ENCODE results near the gene RSPO3.

DNA sequence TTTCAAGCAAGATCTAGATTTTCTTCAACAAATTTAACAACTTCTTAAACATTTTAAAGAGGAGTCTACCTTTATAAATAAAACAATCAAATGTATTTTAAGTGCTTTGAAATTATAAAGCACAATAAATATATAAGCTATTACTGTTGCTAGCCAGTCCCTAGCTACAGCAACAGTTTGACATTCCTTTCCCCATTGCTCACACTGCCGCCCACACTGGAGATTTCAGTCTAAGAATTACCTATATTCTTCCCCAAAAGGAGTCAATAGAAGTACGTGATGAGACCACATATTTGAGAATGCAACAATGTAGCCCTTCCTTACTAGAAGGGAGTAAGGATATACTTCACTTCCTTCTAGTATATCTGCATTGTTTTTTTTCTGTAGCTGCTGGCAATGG, 82.8 kb downstream of the RSPO3 start:
- TF ChIP-seq, protein P1, sequence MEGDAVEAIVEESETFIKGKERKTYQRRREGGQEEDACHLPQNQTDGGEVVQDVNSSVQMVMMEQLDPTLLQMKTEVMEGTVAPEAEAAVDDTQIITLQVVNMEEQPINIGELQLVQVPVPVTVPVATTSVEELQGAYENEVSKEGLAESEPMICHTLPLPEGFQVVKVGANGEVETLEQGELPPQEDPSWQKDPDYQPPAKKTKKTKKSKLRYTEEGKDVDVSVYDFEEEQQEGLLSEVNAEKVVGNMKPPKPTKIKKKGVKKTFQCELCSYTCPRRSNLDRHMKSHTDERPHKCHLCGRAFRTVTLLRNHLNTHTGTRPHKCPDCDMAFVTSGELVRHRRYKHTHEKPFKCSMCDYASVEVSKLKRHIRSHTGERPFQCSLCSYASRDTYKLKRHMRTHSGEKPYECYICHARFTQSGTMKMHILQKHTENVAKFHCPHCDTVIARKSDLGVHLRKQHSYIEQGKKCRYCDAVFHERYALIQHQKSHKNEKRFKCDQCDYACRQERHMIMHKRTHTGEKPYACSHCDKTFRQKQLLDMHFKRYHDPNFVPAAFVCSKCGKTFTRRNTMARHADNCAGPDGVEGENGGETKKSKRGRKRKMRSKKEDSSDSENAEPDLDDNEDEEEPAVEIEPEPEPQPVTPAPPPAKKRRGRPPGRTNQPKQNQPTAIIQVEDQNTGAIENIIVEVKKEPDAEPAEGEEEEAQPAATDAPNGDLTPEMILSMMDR (conservative IDR thresholded peaks at IDR 0.05; ENCODE audit: low read length): no peak
- no peak for TF ChIP-seq EZH2phosphoT487 (IDR thresholded peaks at IDR 0.05; ENCODE audit: borderline replicate concordance)
